ENCODE measurements around the gene ZNF219. TPM values are rescaled to one million over a fixed set of nuclear protein-coding genes. Genes with fewer than 3 reads are reported as not detected.

ZNF219 gene
- total and polyA plus RNA-seq, 2 of the 13 experiments (the other 11 are each of a cell fraction or from before 2014, with no cell fraction given), result 34.5 to 36.6 TPM

DNA sequence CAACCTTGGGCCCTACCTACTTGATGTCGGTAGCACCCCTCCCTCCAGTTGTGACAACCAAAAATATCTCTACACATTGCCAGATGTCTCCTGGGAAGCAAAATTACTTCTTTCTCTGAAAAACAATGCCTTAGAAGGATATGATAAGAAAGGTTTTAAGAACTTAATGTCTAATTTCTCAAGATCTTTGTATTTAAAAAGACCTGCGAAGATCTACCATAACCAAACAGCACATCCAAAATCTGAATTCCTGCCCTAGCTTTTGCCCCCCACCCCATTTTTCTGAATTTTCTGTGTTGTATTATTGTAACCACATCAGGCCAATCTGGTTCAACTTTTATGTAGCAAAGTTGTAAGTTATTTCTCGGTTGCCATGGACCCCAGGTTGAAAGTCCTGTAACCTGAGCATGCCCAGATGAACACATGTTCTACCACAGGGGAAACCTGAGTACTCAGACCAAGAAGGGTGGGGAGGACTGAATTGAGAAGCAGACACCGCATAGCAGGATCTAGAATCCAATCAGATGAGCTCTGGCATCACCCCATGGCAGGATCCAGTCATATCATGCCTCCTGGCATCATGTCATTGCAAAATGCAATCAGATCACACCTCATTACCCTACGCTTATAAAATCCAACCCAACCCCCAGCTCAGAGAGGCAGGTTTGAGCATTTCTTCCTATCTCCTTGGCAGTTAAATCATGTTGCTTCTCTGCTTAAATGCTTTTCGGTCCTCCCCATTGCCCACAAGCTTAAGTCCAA, 11.1 kb upstream of the ZNF219 start (continued):
- TF ChIP-seq KDM1A (CRISPR knock-in tag; IDR thresholded peaks at IDR 0.05) (no peak), ARNTL (CRISPR knock-in tag; IDR thresholded peaks at IDR 0.05) (0 out of 2 replicates have a peak, but pooled peaks have one; percentile 24), GATAD1 (CRISPR knock-in tag; IDR thresholded peaks at IDR 0.05) (no peak), RFX1 (IDR thresholded peaks at IDR 0.05) (peak; percentile 84), KAT8 (CRISPR knock-in tag; IDR thresholded peaks at IDR 0.05) (no peak), ADNP (CRISPR knock-in tag; IDR thresholded peaks at IDR 0.05) (no peak), ZNF672 (CRISPR knock-in tag; IDR thresholded peaks at IDR 0.05) (no peak), KMT2B (CRISPR knock-in tag; IDR thresholded peaks at IDR 0.05) (no peak), NCOA2 (CRISPR knock-in tag; IDR thresholded peaks at IDR 0.05) (no peak), ZMYM4 (CRISPR knock-in tag; IDR thresholded peaks at IDR 0.05) (peak; percentile 64; the same call in 1 of the 2 replicates), CBX2 (IDR thresholded peaks at IDR 0.05; ENCODE audit: low read depth, low read length) (peak; percentile 74; the same call in 1 of the 2 replicates), CBX2 (CRISPR knock-in tag; IDR thresholded peaks at IDR 0.05; ENCODE audit: low read depth) (no peak), HNF4A (CRISPR knock-in tag; IDR thresholded peaks at IDR 0.05) (peak; percentile 55; the same call in 1 of the 2 replicates), CCAR2 (optimal IDR thresholded peaks at IDR 0.05; ENCODE audit: low read depth, low read length) (no peak), IRF2 (CRISPR knock-in tag; IDR thresholded peaks at IDR 0.05) (no peak), PLRG1 (conservative IDR thresholded peaks at IDR 0.05) (no peak), ZSCAN20 (CRISPR knock-in tag; IDR thresholded peaks at IDR 0.05; ENCODE audit: borderline replicate concordance) (no peak), MIXL1 (CRISPR knock-in tag; IDR thresholded peaks at IDR 0.05) (0 out of 2 replicates have a peak, but pooled peaks have one; percentile 40), ZNF549 (CRISPR knock-in tag; IDR thresholded peaks at IDR 0.05) (no peak), ZFX (CRISPR knock-in tag; IDR thresholded peaks at IDR 0.05; ENCODE audit: low read depth) (no peak), DMAP1 (CRISPR knock-in tag; IDR thresholded peaks at IDR 0.05) (no peak), ZNF556 (CRISPR knock-in tag; IDR thresholded peaks at IDR 0.05; ENCODE audit: borderline replicate concordance) (0 out of 2 replicates have a peak, but pooled peaks have one; percentile 43), NCOR1 (IDR thresholded peaks at IDR 0.05; ENCODE audit: borderline replicate concordance, low read length) (peak; percentile 71; the same call in 1 of the 2 replicates), ZC3H4 (CRISPR knock-in tag; IDR thresholded peaks at IDR 0.05; ENCODE audit: borderline replicate concordance) (no peak), TBX2 (CRISPR knock-in tag; IDR thresholded peaks at IDR 0.05; ENCODE audit: borderline replicate concordance) (no peak), RFX5 (IDR thresholded peaks at IDR 0.05; ENCODE audit: low read depth, low read length) (no peak), USF2 (IDR thresholded peaks at IDR 0.05; ENCODE audit: low read depth, low read length) (no peak), USF2 (CRISPR knock-in tag; IDR thresholded peaks at IDR 0.05; ENCODE audit: borderline replicate concordance) (no peak; the same call in 1 of the 2 replicates), ZNF335 (CRISPR knock-in tag; IDR thresholded peaks at IDR 0.05) (no peak), ZNF501 (CRISPR knock-in tag; IDR thresholded peaks at IDR 0.05) (peak; percentile 70; the same call in 1 of the 2 replicates), ZNF10 (CRISPR knock-in tag; IDR thresholded peaks at IDR 0.05; ENCODE audit: borderline replicate concordance, low read depth) (no peak), ZNF724P (CRISPR knock-in tag; IDR thresholded peaks at IDR 0.05; ENCODE audit: borderline replicate concordance) (0 out of 2 replicates have a peak, but pooled peaks have one; percentile 44), CBX5 (CRISPR knock-in tag; IDR thresholded peaks at IDR 0.05; ENCODE audit: borderline replicate concordance) (no peak)

All from HepG2 (cell line).